HG03196 (cell line): ENCODE results near the gene PTPRM.

Experiments
- ATAC-seq: cut with Tn5 transposase; IDR thresholded peaks from one replicate; pipeline ENCODE4 v1.9.1; 2021; ENCODE audit not compliant: unreplicated experiment

PTPRM gene

DNA sequence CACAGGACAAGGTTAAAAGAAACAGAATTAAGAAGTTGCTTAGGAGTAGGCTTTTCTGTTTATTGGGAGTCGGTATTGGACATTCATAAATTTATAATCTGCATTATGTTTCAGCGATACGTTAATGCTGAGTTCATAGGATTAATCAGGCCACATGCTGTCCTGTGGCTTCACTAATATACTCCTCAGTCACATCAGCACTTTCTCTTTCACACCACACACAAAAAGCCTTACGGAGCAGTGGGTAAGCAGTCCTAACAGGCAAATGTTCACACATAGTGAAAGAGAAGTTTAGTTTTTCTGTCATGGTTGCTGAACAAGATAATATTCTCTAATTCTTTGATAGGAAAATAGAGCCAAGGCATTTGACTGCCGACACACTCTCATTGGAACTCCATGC is 630.4 kb downstream of the PTPRM start:
- ATAC-seq, result no peak

- ATAC-seq, result no peak
Observed at GRCh38 chr18:8207996-8208395, 640.9 kb downstream of the PTPRM start.

GRCh38 chr18:8208716-8209115 is 641.6 kb downstream of the PTPRM start:
- no peak for ATAC-seq

DNA sequence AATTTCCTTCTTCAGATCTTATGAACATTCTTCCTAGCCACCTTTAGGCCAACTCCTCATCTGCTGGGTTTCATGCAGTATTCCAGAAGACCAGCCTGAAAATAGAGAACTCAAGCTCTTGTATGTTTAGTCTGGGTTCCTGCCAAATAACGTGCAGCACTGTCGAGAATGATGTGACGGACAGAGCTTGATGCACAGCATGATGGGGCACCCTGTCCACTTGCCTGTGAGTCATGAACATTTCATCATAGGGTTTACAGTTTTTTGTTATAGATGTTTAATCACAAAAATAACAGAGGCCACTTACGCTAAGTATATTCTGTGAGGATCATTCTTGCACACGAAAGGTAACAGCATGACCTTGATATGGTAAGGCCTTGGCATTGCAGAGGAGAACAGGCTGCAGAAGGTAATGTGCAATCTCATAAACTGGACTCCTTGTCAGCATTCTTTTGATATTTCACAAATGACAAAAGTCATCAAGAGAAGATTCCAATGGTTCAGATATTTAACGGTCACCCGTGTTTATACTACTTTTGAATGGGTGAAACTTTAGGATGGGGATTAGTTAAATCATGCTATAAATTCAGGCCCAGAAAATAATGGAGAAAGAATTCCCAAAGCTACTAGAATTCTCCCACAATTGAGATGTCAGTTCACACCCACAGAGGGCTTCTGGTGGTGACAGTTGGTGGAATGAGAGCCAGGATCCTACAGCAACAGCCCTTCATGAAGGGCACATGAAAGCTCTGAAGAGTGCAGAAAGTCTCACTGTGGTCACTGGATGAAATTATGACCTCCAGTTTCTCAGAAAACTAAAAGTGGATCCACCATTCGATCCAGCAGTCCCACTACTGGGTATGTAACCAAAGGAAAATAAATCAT is 646.0 kb downstream of the PTPRM start:
- ATAC-seq, result no peak

GRCh38 chr18:8215741-8216140 is 648.6 kb downstream of the PTPRM start:
- no peak for ATAC-seq

DNA sequence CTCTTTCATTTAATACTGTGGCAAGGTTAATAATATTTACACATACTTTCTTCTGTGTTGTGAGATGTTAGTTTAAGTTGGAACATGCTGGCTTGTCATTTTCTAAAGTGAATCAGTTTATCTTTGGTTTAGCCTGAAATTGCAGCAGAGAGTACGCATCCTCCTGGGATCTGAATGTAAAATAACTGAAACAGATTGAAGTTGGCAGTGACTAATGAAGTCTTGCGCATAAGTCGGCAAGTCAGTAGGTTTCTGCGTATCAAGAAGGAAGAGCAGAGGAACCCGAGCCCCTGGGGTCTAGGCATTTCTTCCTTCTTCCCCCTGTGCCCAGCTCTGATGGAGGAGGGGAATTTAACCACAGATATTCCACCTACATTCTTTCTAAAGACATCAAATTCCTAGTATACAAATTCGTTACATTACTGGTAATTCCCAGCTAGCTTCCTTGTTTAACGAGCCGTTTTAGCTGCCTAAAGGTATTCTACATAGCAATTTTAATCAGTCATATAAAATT is 650.0 kb downstream of the PTPRM start:
- no peak for ATAC-seq

DNA sequence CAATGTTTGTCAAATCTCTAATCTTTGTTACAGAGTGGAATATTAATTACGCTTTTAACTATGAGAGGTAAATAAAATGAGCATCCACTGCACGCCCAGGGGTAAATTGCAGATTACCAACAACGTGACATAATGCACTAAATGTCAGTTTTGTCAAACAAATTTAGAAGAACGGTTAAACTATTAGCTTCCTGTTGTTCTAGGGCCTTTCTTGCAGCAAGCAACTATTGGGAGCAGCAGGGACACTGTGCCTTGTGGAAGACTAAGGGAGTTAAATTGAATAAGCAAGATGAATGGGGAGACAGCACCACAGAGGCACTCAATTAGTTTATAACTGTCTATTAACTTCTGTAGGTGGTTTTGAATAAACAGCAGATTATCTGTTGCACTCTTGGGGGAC is 651.1 kb downstream of the PTPRM start:
- ATAC-seq, result no peak

- ATAC-seq, result no peak
Observed at GRCh38 chr18:8221452-8221851, 654.3 kb downstream of the PTPRM start.

DNA sequence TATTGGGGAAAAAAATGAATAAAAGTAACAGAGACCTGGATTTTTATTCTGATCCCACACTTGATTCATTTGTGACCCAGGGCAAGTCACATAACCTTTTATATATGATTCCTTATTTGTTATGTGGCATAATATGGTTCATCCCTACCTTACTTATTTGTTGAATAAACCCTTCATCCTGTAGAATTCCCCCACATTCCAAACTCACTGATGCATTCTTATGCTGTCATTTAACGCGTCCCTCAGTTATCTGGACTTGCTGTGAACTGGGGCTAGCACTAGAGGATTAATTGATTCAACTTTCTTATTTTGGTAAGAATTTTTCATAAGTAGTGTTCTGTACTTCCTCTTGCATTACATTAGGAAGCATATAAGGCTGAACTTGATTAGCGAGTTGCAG is 657.5 kb downstream of the PTPRM start:
- no peak for ATAC-seq

DNA sequence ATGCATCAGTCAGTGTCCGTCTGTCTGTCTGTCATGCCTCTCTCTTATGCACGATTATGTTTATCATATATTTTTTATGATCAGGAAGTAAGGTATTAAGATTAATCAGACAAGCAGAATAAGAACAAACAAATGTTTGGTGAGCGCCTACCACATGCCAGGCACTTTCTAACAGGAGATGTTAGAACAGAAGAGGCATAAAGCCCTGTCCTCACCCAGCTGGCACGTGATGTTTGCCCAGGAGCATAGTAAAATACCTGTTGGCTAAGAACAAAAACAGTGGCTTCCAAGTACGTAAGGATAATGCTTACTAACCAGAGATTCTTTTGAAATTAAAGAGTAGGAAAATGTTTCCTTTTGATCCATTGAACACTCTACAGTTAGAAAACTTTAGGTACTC is 661.9 kb downstream of the PTPRM start:
- ATAC-seq, result no peak

DNA sequence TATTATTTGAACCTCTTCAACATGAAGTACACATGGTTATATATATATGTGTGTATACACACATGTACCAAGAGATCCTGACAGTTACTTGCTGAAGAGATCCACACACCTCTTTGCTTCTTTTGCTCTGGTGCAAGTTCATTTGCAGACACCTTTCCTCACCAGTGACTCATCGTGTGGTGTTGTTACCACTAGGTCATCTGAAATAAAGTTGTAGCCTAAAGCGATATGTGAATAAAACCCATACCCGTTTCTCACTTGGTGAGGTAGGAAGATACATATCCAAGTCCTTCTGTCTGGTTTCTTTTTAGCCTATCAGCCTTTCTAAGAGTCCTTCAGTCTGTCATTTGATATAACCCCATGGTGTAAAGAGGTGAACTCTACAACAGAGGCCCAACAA is 662.7 kb downstream of the PTPRM start:
- ATAC-seq, result no peak

GRCh38 chr18:8231316-8231715 is 664.2 kb downstream of the PTPRM start:
- no peak for ATAC-seq

DNA sequence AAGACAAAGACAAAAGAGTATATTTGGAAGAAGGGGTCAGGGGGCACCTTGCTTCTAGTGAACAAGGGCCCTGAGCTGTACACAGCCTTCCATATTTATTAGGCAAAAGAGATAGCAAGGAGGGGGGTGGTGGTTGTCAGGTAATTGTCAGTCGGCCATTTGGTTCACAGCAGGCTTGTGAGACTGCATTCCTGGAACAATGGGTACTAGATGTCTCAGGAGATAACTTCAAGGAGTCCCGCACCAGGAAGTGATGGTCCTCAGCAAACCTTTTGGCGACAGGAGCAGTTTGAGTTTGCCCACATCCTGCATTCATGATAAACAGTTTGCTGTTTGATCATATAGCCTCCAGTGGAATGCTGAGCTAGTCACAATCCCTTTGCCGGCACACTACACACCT is 665.7 kb downstream of the PTPRM start:
- no peak for ATAC-seq

DNA sequence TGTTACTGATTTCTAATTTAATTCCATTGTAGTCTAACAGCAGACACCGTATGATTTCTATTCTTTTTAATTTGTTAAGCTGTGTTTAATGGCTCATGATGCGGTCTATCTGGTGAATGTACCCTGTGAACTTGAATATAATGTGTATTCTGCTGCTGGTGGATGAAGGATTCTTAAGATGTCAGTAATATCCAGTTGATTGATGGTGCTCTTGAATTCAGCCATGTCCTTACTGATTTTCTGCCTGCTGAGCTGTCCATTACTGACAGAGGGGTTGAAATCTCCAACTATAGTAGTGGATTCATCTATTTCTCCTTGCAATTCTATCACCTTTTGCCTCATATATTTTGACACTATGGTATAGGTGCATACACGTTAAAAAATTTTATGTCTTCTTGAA is 668.8 kb downstream of the PTPRM start:
- no peak for ATAC-seq

GRCh38 chr18:8238507-8238906 is 671.4 kb downstream of the PTPRM start:
- ATAC-seq, result no peak

DNA sequence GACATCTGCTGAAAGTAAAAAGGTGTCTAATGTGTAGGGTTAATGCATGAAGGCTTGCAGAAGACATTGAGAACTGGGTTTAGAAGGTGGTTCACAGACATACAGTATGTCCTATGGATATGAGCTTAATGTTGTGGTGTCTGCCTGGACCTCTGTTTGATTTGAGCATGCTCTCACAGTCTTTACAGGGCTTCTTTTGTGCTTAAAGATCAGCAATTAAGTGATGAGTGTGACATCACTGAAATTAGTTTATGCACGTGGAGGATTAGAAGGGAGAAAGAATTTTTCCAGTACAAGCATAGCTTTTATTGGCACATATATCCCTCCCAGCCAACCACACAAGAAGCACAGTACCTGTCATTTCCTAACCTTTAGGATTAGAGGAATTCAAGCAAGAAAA is 674.6 kb downstream of the PTPRM start:
- no peak for ATAC-seq

- ATAC-seq, result no peak
Observed at GRCh38 chr18:8242151-8242696, 675.1 kb downstream of the PTPRM start.

- no peak for ATAC-seq
Observed at GRCh38 chr18:8247700-8248099, 680.6 kb downstream of the PTPRM start.

DNA sequence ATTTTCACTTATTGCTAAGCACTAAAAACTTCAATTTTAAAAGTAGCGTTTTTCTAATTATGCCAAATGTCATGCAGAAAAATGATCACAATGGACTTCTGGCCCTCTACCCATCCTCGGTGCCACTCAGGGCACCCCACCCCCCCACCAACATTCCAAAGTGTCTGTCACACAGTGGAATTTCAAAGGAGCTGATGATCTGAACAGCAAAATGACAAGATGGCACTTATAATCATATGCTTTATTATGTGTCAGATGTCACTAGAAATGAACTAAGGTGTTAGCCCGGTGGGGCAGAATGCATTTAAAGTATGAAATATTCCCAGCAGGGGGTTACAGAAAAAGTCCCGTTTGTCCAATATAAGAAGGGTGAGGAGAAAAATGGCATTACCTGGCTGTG is 681.5 kb downstream of the PTPRM start:
- ATAC-seq, result no peak

DNA sequence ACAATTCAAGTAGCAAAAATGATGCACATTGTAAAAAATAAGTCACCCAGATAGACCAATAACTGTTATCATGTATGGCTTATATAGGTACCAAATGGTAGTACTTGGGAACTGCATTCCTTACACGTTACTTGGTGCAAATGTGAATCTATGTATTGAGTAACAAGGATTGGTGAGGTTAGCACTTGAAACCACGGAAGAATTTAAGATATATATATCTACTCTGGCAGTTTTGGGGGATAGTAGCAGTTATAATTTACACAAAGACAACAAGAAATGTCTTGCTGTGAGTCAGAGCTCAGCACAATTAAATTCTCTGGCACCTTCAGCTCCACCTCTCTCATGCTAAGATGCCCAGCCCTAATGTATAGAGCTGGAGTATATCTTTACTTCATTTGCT is 682.7 kb downstream of the PTPRM start:
- no peak for ATAC-seq

GRCh38 chr18:8252371-8252770 is 685.3 kb downstream of the PTPRM start:
- no peak for ATAC-seq

- no peak for ATAC-seq
Observed at GRCh38 chr18:8253944-8254343, 686.8 kb downstream of the PTPRM start.

- ATAC-seq, result no peak
Observed at GRCh38 chr18:8254654-8255053, 687.5 kb downstream of the PTPRM start.
